IPS-18a (cell line): ENCODE results near the gene FAM13C.
"Not testable (repeated sequence)": the region's sequence is repeated elsewhere in the genome, so short reads cannot be mapped to it uniquely, and the experiment has no call there.

ENCODE experiments used
- H3K27ac ChIP-seq: one replicate; pipeline ENCODE4 v1.5.1; 2013; ENCODE audit warnings: low read length
- H3K27me3 ChIP-seq: one replicate; pipeline ENCODE4 v1.6.1; 2013; ENCODE audit warnings: mild to moderate bottlenecking, low read length; ENCODE audit not compliant: control insufficient read depth, insufficient read depth
- H3K36me3 ChIP-seq: one replicate; pipeline ENCODE4 v1.6.1; 2013; ENCODE audit warnings: low read depth, low read length; ENCODE audit not compliant: control insufficient read depth
- H3K4me1 ChIP-seq: one replicate; pipeline ENCODE4 v1.6.1; 2013; ENCODE audit warnings: low read depth, low read length; ENCODE audit not compliant: control insufficient read depth
- H3K4me3 ChIP-seq: one replicate; pipeline ENCODE4 v1.5.1; 2013; ENCODE audit warnings: low read length
- H3K9ac ChIP-seq: one replicate; pipeline ENCODE4 v1.6.1; 2013; ENCODE audit warnings: mild to moderate bottlenecking, low read length, moderate library complexity
- H3K9me3 ChIP-seq: one replicate; pipeline ENCODE4 v1.6.1; 2013; ENCODE audit warnings: low read depth, low read length; ENCODE audit not compliant: control insufficient read depth

The FAM13C gene

DNA sequence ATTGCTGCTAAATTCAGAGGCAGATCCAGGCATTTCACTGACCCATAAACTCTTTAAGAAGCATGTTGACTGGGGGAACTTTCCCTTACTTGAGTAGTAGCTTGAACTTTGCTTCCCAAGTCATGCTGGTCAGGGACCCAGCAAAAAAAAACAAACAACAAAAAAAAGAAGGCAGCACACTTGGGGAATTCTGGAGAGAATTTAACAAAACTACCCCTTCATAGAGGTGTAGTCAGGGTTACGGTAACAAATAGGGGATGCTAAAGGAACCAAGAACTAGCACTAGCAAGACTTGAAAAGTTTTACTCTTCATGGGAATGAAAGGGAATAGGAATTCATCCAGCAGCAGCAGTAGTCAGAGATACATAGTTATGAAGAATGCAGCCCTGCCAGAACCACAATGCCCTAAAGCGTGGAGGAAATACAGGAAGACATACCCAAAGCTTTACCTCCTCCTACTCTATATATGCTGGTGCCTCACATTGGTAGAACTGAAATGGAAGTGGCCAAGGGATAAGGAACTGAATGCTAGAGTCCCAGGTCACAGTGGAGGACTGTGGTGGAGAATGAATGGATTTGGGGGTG, 118.6 kb downstream of the FAM13C start:
- Histone ChIP-seq H3K27ac (no peak overlapping the region), H3K9me3 (no peaks in the 10 kb centered on the region), H3K27me3 (no peaks in the 10 kb centered on the region), H3K9ac (no peak overlapping the region), H3K4me3 (no peak overlapping the region), H3K36me3 (no peaks in the 10 kb centered on the region), H3K4me1 (no peaks in the 10 kb centered on the region)

GRCh38 chr10:59242991-59243390, 119.4 kb downstream of the FAM13C start:
- Histone ChIP-seq H3K9me3 (no peaks in the 10 kb centered on the region), H3K9ac (no peak overlapping the region), H3K27me3 (no peaks in the 10 kb centered on the region), H3K4me1 (no peaks in the 10 kb centered on the region), H3K4me3 (no peak overlapping the region), H3K36me3 (no peaks in the 10 kb centered on the region), H3K27ac (no peak overlapping the region)

- no peak overlapping the region for H3K4me3 ChIP-seq
- no peaks in the 10 kb centered on the region for H3K27me3 ChIP-seq
- no peaks in the 10 kb centered on the region for H3K9me3 ChIP-seq
- H3K27ac ChIP-seq, result no peak overlapping the region
- no peaks in the 10 kb centered on the region for H3K36me3 ChIP-seq
- no peaks in the 10 kb centered on the region for H3K4me1 ChIP-seq
- H3K9ac ChIP-seq, result no peak overlapping the region
Measured at GRCh38 chr10:59242057-59242456, 120.3 kb downstream of the FAM13C start.

- no peaks in the 10 kb centered on the region for H3K27me3 ChIP-seq
- H3K27ac ChIP-seq, result no peak overlapping the region
- H3K9me3 ChIP-seq, result no peaks in the 10 kb centered on the region
- H3K36me3 ChIP-seq, result no peaks in the 10 kb centered on the region
- H3K4me3 ChIP-seq, result no peak overlapping the region
- no peaks in the 10 kb centered on the region for H3K4me1 ChIP-seq
- H3K9ac ChIP-seq, result no peak overlapping the region
Measured at GRCh38 chr10:59240582-59241183, 121.7 kb downstream of the FAM13C start.

DNA sequence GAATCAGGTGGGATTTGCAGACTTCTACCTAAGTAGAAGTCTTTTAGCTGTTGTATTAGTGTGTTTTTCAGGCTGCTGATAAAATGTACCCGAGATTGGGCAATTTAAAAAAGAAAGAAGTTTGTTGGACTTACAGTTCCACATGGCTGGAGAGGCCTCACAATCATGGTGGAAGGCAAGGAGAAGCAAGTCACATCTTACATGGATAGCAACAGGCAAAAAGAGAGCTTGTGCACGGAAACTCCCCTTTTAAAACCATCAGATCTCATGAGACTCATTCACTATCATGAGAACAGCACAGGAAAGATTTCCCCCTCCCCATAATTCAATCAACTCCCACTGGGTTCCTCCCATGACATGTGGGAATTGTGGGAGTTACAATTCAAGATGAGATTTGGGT, 123.2 kb downstream of the FAM13C start:
- not testable (repeated sequence) for H3K27ac ChIP-seq, H3K27me3 ChIP-seq, H3K9me3 ChIP-seq, H3K4me3 ChIP-seq, H3K4me1 ChIP-seq, H3K36me3 ChIP-seq, H3K9ac ChIP-seq

GRCh38 chr10:59237775-59238174, 124.6 kb downstream of the FAM13C start:
- Histone ChIP-seq H3K27ac (no peak overlapping the region), H3K4me3 (no peak overlapping the region), H3K9ac (no peak overlapping the region), H3K9me3 (no peaks in the 10 kb centered on the region), H3K27me3 (no peaks in the 10 kb centered on the region), H3K36me3 (no peaks in the 10 kb centered on the region), H3K4me1 (no peaks in the 10 kb centered on the region)

GRCh38 chr10:59236064-59236697, 126.2 kb downstream of the FAM13C start:
- H3K27ac ChIP-seq, result no peak overlapping the region
- no peak overlapping the region for H3K4me3 ChIP-seq
- no peaks in the 10 kb centered on the region for H3K36me3 ChIP-seq
- H3K9me3 ChIP-seq, result no peaks in the 10 kb centered on the region
- no peak overlapping the region for H3K9ac ChIP-seq
- no peaks in the 10 kb centered on the region for H3K4me1 ChIP-seq
- H3K27me3 ChIP-seq, result no peaks in the 10 kb centered on the region

GRCh38 chr10:59234816-59235429, 127.4 kb downstream of the FAM13C start:
- Histone ChIP-seq H3K4me1 (no peaks in the 10 kb centered on the region), H3K27ac (no peak overlapping the region), H3K4me3 (no peak overlapping the region), H3K27me3 (no peaks in the 10 kb centered on the region), H3K36me3 (no peaks in the 10 kb centered on the region), H3K9ac (no peak overlapping the region), H3K9me3 (no peaks in the 10 kb centered on the region)

DNA sequence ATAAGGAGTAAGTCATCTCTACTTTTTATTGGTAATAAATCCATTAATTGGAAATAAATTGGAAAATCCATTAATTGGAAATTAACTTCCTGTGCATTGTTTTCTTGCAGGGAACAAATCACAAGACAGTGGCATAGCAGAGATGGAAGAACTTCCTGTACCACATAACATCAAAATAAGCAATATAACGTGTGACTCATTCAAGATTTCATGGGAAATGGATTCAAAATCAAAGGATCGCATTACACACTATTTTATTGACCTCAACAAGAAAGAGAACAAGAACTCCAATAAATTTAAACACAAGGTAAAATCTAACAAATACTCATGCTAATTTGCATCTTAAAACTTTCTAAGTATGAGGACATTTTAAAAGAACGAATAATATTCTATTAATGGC, 128.2 kb downstream of the FAM13C start:
- Histone ChIP-seq H3K27ac (no peak overlapping the region), H3K9me3 (no peaks in the 10 kb centered on the region), H3K27me3 (no peaks in the 10 kb centered on the region), H3K36me3 (no peaks in the 10 kb centered on the region), H3K4me1 (no peaks in the 10 kb centered on the region), H3K9ac (no peak overlapping the region), H3K4me3 (no peak overlapping the region)

- Histone ChIP-seq H3K36me3 (no peaks in the 10 kb centered on the region), H3K9ac (no peak overlapping the region), H3K4me3 (no peak overlapping the region), H3K27ac (no peak overlapping the region), H3K27me3 (no peaks in the 10 kb centered on the region), H3K9me3 (no peaks in the 10 kb centered on the region), H3K4me1 (no peaks in the 10 kb centered on the region)
Measured at GRCh38 chr10:59229441-59229840, 132.9 kb downstream of the FAM13C start.

DNA sequence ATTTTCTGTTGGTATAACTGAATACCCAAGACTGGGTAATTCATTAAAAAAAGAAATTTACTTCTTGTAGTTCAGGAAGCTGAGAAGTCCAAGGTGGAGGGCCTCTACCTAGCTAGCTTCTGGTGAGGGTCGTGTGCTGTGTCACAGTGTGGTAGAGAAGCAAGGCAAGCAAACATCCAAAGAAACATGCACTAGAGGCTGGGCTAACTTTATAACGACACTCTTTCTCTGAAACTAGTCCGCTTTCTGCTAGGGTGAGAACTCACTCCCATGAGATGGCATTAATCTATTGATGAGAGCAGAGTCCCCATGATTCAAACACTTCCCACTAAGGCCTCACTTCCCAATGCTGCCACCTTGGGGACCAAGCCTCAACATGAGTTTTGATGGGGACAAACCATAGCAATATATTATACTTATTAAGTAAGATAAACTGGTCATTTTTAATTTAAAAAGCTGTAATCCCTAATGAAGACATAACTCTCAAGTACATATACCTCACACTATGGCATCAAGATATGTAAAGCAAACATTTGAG, 135.1 kb downstream of the FAM13C start:
- H3K9me3 ChIP-seq, result no peaks in the 10 kb centered on the region

More for the DNA sequence above, 135.1 kb downstream of the FAM13C start:
- Histone ChIP-seq H3K4me1 (no peaks in the 10 kb centered on the region), H3K36me3 (no peaks in the 10 kb centered on the region), H3K9ac (no peak overlapping the region), H3K27ac (no peak overlapping the region), H3K27me3 (no peaks in the 10 kb centered on the region), H3K4me3 (no peak overlapping the region)
